ENCODE data around the gene FAM120A. TPM values are rescaled to one million over a fixed set of nuclear protein-coding genes. Genes with fewer than 3 reads are reported as not detected.
A peak's percentile ranks its signal among the peaks of the same experiment; 100 is the strongest.
"Not testable (repeated sequence)": the region's sequence is repeated elsewhere in the genome, so short reads cannot be mapped to it uniquely, and the experiment has no call there.

FAM120A gene
- total and polyA plus RNA-seq, 7 experiments from 2014 or later: 9.0 to 136 (median 80.2) TPM

DNA sequence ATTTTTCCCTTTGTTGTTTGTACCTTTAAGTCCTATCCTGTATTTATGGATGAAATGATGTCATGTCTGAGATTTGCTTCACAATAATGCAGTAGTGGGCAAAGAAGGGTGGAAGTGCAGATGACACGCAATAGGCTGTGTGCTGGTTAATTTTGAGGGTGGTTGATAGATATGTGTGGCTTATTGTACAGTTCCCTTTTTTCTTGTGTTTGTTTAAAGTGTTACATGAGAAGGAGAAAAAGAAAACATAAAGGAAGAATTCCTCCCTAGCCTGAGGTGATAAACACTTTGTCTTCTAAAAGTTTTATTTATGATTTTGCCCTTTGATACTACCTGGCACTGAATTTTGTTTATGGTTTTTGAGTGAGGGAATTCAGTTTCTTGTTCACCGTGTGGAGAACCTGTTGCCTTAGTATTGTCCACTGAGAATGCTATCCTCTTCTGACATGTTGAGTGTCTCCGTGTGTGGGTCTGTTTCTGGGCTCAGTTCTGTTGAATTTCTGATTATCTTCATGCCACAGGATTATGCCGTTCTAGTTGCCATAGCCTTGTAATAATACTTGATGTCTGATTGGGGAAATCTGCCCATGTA lies 54.2 kb downstream of the FAM120A start:
- H3K27me3 ChIP-seq (ENCODE audit: control insufficient read depth in 2 of 2, insufficient read depth in 2 of 2, low read length in 2 of 2): no peaks in the 10 kb centered on the region
- ChIA-PET CTCF (no interaction called here), POLR2A (no interaction called here)
- ATAC-seq (peak; percentile 71), DNase-seq (no peak)
- H3K27ac ChIP-seq (ENCODE audit: low read depth, low read length): no peak overlapping the region
- H3K27ac Mint-ChIP-seq: peak overlapping the region in 1 of 9 donors; percentile 29
- no peak overlapping the region for H3K4me3 Mint-ChIP-seq
- H3K4me1 Mint-ChIP-seq: peaks cover 45 to 79% (median 71%) of the 10 kb centered on the region in 7 donors
- intact Hi-C loops (cut with micrococcal nuclease): no loop called here
- peaks cover 0 to 15% (median 0%) of the 10 kb centered on the region in 3 experiments for H3K36me3 ChIP-seq (ENCODE audit: control insufficient read depth in 2 of 3, insufficient read depth in 3 of 3, low read length in 3 of 3)
- no peaks in the 10 kb centered on the region for H3K9me3 ChIP-seq (ENCODE audit: control insufficient read depth in 2 of 3, low read length in 3 of 3)
- no peaks in the 10 kb centered on the region for H3K9me3 Mint-ChIP-seq
- peaks cover 4 to 30% (median 23%) of the 10 kb centered on the region in 5 donors for H3K36me3 Mint-ChIP-seq
- H3K4me1 ChIP-seq (ENCODE audit: control insufficient read depth in 2 of 2, insufficient read depth in 2 of 2, low read length in 2 of 2): peaks cover 8 to 10% of the 10 kb centered on the region in 2 donors
- no peak overlapping the region for H3K4me3 ChIP-seq (ENCODE audit: low read length)
- H3K27me3 Mint-ChIP-seq: no peaks in the 10 kb centered on the region

- CTCF ChIA-PET: interaction anchor here (0.6 kb wide), 1 partner anchor 26 kb away, joined by 3 read pairs; no protein-coding TSS in a partner anchor
- peak overlapping the region in 4 of 9 donors; percentile 5 to 86 (median 34) for H3K27ac Mint-ChIP-seq
Measured at GRCh38 chr9:93507768-93508167, 56.3 kb downstream of the FAM120A start.

GRCh38 chr9:93508207-93508606 lies 56.7 kb downstream of the FAM120A start:
- Mint-ChIP-seq H3K27me3 (no peaks in the 10 kb centered on the region), H3K4me3 (no peak overlapping the region), H3K9me3 (no peaks in the 10 kb centered on the region), H3K4me1 (peaks cover 42 to 82% (median 73%) of the 10 kb centered on the region in 7 donors), H3K36me3 (peaks cover 3 to 19% (median 13%) of the 10 kb centered on the region in 5 donors), H3K27ac (peak overlapping the region in 2 of 9 donors; percentile 5 to 43)
- intact Hi-C loops (cut with micrococcal nuclease): no loop called here
- DNase-seq (no peak), ATAC-seq (no peak)
- POLR2A ChIA-PET: no interaction called here
- H3K27ac ChIP-seq (ENCODE audit: low read depth, low read length): no peak overlapping the region
- peaks cover 0 to 4% of the 10 kb centered on the region in 2 donors for H3K4me1 ChIP-seq (ENCODE audit: control insufficient read depth in 2 of 2, insufficient read depth in 2 of 2, low read length in 2 of 2)
- H3K36me3 ChIP-seq (ENCODE audit: control insufficient read depth in 2 of 3, insufficient read depth in 3 of 3, low read length in 3 of 3): peaks cover 0 to 11% (median 0%) of the 10 kb centered on the region in 3 experiments
- H3K9me3 ChIP-seq (ENCODE audit: control insufficient read depth in 2 of 3, low read length in 3 of 3): no peaks in the 10 kb centered on the region
- CTCF ChIA-PET: no interaction called here
- H3K27me3 ChIP-seq (ENCODE audit: control insufficient read depth in 2 of 2, insufficient read depth in 2 of 2, low read length in 2 of 2): no peaks in the 10 kb centered on the region
- H3K4me3 ChIP-seq (ENCODE audit: low read length): no peak overlapping the region

More at GRCh38 chr9:93507768-93508167, 56.3 kb downstream of the FAM120A start:
- no peak overlapping the region for H3K4me3 Mint-ChIP-seq
- peaks cover 3 to 22% (median 15%) of the 10 kb centered on the region in 5 donors for H3K36me3 Mint-ChIP-seq
- DNase-seq: no peak
- ATAC-seq: no peak
- no peaks in the 10 kb centered on the region for H3K27me3 ChIP-seq (ENCODE audit: control insufficient read depth in 2 of 2, insufficient read depth in 2 of 2, low read length in 2 of 2)
- no peak overlapping the region for H3K27ac ChIP-seq (ENCODE audit: low read depth, low read length)
- no peaks in the 10 kb centered on the region for H3K9me3 ChIP-seq (ENCODE audit: control insufficient read depth in 2 of 3, low read length in 3 of 3)
- peaks cover 0 to 4% of the 10 kb centered on the region in 2 donors for H3K4me1 ChIP-seq (ENCODE audit: control insufficient read depth in 2 of 2, insufficient read depth in 2 of 2, low read length in 2 of 2)
- H3K4me1 Mint-ChIP-seq: peaks cover 40 to 80% (median 72%) of the 10 kb centered on the region in 7 donors
- no peak overlapping the region for H3K4me3 ChIP-seq (ENCODE audit: low read length)
- intact Hi-C loops (cut with micrococcal nuclease): no loop called here
- H3K9me3 Mint-ChIP-seq: no peaks in the 10 kb centered on the region
- POLR2A ChIA-PET: no interaction called here
- H3K27me3 Mint-ChIP-seq: no peaks in the 10 kb centered on the region
- H3K36me3 ChIP-seq (ENCODE audit: control insufficient read depth in 2 of 3, insufficient read depth in 3 of 3, low read length in 3 of 3): peaks cover 0 to 15% (median 0%) of the 10 kb centered on the region in 3 experiments

- H3K4me1 ChIP-seq (ENCODE audit: control insufficient read depth in 2 of 2, insufficient read depth in 2 of 2, low read length in 2 of 2): peaks cover 0 to 4% of the 10 kb centered on the region in 2 donors
- no peak overlapping the region for H3K27ac Mint-ChIP-seq
Measured at GRCh38 chr9:93509084-93509483, 57.6 kb downstream of the FAM120A start.

GRCh38 chr9:93510041-93510440 lies 58.6 kb downstream of the FAM120A start:
- H3K4me1 ChIP-seq (ENCODE audit: control insufficient read depth in 2 of 2, insufficient read depth in 2 of 2, low read length in 2 of 2): peaks cover 0 to 4% of the 10 kb centered on the region in 2 donors
- no peaks in the 10 kb centered on the region for H3K27me3 Mint-ChIP-seq
- no peak overlapping the region for H3K27ac ChIP-seq (ENCODE audit: low read depth, low read length)
- no peaks in the 10 kb centered on the region for H3K9me3 Mint-ChIP-seq
- H3K4me3 ChIP-seq (ENCODE audit: low read length): no peak overlapping the region
- ATAC-seq: no peak
- peaks cover 0 to 9% (median 0%) of the 10 kb centered on the region in 3 experiments for H3K36me3 ChIP-seq (ENCODE audit: control insufficient read depth in 2 of 3, insufficient read depth in 3 of 3, low read length in 3 of 3)
- ChIA-PET CTCF (interaction anchor here (0.5 to 0.6 kb wide), 2 partner anchors 26 to 57 kb away, joined by 3 to 4 read pairs; partner anchors contain the start of gene FAM120AOS), POLR2A (no interaction called here)
- no peaks in the 10 kb centered on the region for H3K9me3 ChIP-seq (ENCODE audit: control insufficient read depth in 2 of 3, low read length in 3 of 3)
- no peak for DNase-seq
- H3K27me3 ChIP-seq (ENCODE audit: control insufficient read depth in 2 of 2, insufficient read depth in 2 of 2, low read length in 2 of 2): no peaks in the 10 kb centered on the region
- no peak overlapping the region for H3K27ac Mint-ChIP-seq
- intact Hi-C loops (cut with micrococcal nuclease): no loop called here
- H3K4me1 Mint-ChIP-seq: peaks cover 39 to 76% (median 73%) of the 10 kb centered on the region in 7 donors
- H3K4me3 Mint-ChIP-seq: no peak overlapping the region
- peaks cover 3 to 16% (median 8%) of the 10 kb centered on the region in 5 donors for H3K36me3 Mint-ChIP-seq

More at GRCh38 chr9:93509084-93509483, 57.6 kb downstream of the FAM120A start:
- Histone ChIP-seq H3K36me3 (ENCODE audit: control insufficient read depth in 2 of 3, insufficient read depth in 3 of 3, low read length in 3 of 3) (peaks cover 0 to 9% (median 0%) of the 10 kb centered on the region in 3 experiments), H3K27ac (ENCODE audit: low read depth, low read length) (no peak overlapping the region), H3K4me3 (ENCODE audit: low read length) (no peak overlapping the region), H3K9me3 (ENCODE audit: control insufficient read depth in 2 of 3, low read length in 3 of 3) (no peaks in the 10 kb centered on the region), H3K27me3 (ENCODE audit: control insufficient read depth in 2 of 2, insufficient read depth in 2 of 2, low read length in 2 of 2) (no peaks in the 10 kb centered on the region)
- no peaks in the 10 kb centered on the region for H3K27me3 Mint-ChIP-seq
- peaks cover 3 to 18% (median 9%) of the 10 kb centered on the region in 5 donors for H3K36me3 Mint-ChIP-seq
- peaks cover 44 to 82% (median 78%) of the 10 kb centered on the region in 7 donors for H3K4me1 Mint-ChIP-seq
- ChIA-PET POLR2A (no interaction called here), CTCF (no interaction called here)
- no peaks in the 10 kb centered on the region for H3K9me3 Mint-ChIP-seq
- ATAC-seq (no peak), DNase-seq (no peak)
- no peak overlapping the region for H3K4me3 Mint-ChIP-seq
- intact Hi-C loops (cut with micrococcal nuclease): no loop called here

DNA sequence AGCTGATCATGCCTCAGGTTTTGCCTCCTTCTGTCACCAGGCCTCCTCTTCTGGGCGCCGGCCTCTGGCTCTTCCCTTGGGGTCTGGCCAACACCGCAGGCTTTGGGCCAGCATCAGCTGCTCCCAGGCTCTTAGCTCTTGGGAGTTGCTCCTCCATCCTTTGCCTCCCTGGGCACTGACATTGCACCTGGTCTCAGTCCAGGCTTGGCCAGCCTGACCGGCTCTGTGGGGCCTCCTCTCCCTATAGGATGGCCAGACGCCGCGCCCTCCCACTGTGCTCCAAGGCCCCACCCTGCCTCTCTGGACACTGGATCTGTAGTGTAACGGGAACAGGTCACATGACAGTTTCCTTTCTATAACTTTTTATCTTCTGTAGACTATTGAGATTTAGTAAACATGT lies 59.7 kb downstream of the FAM120A start:
- DNase-seq; intact Hi-C loops (cut with micrococcal nuclease); H3K4me1 ChIP-seq (ENCODE audit: control insufficient read depth in 2 of 2, insufficient read depth in 2 of 2, low read length in 2 of 2); POLR2A ChIA-PET; H3K9me3 Mint-ChIP-seq; H3K36me3 ChIP-seq (ENCODE audit: control insufficient read depth in 2 of 3, insufficient read depth in 3 of 3, low read length in 3 of 3); H3K36me3 Mint-ChIP-seq; H3K9me3 ChIP-seq (ENCODE audit: control insufficient read depth in 2 of 3, low read length in 3 of 3); ATAC-seq; CTCF ChIA-PET; H3K27ac ChIP-seq (ENCODE audit: low read depth, low read length); H3K27me3 Mint-ChIP-seq; H3K27me3 ChIP-seq (ENCODE audit: control insufficient read depth in 2 of 2, insufficient read depth in 2 of 2, low read length in 2 of 2); H3K4me3 ChIP-seq (ENCODE audit: low read length); H3K4me3 Mint-ChIP-seq: not testable (repeated sequence)
- Mint-ChIP-seq H3K4me1 (peaks cover 34 to 66% (median 64%) of the 10 kb centered on the region in 7 donors), H3K27ac (peak overlapping the region in 3 of 9 donors; percentile 19 to 42 (median 28))
